Endothelial cell of umbilical vein (primary cell): ENCODE results near the gene GPR26.
"Not testable (repeated sequence)": the region's sequence is repeated elsewhere in the genome, so short reads cannot be mapped to it uniquely, and the experiment has no call there.

Source experiments
- EZH2 ChIP-seq: IDR thresholded peaks from 2 replicates; pipeline ENCODE4 v1.6.1; 2012; ENCODE audit warnings: borderline replicate concordance, low read depth, mild to moderate bottlenecking, moderate library complexity, low read length, inconsistent platforms; ENCODE audit not compliant: severe bottlenecking
- FOS ChIP-seq: IDR thresholded peaks from 2 replicates; pipeline ENCODE4 v1.6.1; 2011; ENCODE audit warnings: mild to moderate bottlenecking, low read length, moderate library complexity, borderline replicate concordance; ENCODE audit not compliant: insufficient read depth
- GATA2 ChIP-seq: IDR thresholded peaks from 2 replicates; pipeline ENCODE4 v1.7.0; 2011; ENCODE audit warnings: low read depth, mild to moderate bottlenecking, moderate library complexity, mixed read lengths, low read length; ENCODE audit not compliant: insufficient read length, insufficient read depth
- JUN ChIP-seq: IDR thresholded peaks from 2 replicates; pipeline ENCODE4 v1.6.1; 2011; ENCODE audit warnings: borderline replicate concordance, low read depth; ENCODE audit not compliant: insufficient read length, insufficient read depth
- MYC ChIP-seq: IDR thresholded peaks from one replicate; pipeline ENCODE4 v1.6.1; 2011; ENCODE audit warnings: mild to moderate bottlenecking, low read depth, low read length
- POLR2A ChIP-seq: IDR thresholded peaks from 2 replicates; pipeline ENCODE4 v1.6.1; 2012; ENCODE audit warnings: low read depth, mild to moderate bottlenecking, control low read depth, low read length
- POLR2AphosphoS5 ChIP-seq: IDR thresholded peaks from 2 replicates; pipeline ENCODE4 v1.6.1; 2012; ENCODE audit warnings: low read depth, mild to moderate bottlenecking, control low read depth, low read length, moderate library complexity; ENCODE audit not compliant: insufficient read depth
- TF ChIP-seq, protein P1 (sequence below), 2 donors: IDR thresholded peaks; 1 replicate in 1 of 2; 2 replicates in 1 of 2; pipeline ENCODE4 v1.5.1; 2011; ENCODE audit warnings: low read length in 2 of 2, mild to moderate bottlenecking in 2 of 2, moderate library complexity in 2 of 2, control low read depth in 1 of 2, inconsistent platforms in 1 of 2, low read depth in 1 of 2; ENCODE audit not compliant: insufficient read depth in 1 of 2; ENCODE audit errors: extremely low read depth in 1 of 2
- TF ChIP-seq, protein P2 (sequence below): IDR thresholded peaks from 2 replicates; pipeline ENCODE4 v1.6.1; 2011; ENCODE audit not compliant: insufficient read depth, insufficient read length

DNA sequence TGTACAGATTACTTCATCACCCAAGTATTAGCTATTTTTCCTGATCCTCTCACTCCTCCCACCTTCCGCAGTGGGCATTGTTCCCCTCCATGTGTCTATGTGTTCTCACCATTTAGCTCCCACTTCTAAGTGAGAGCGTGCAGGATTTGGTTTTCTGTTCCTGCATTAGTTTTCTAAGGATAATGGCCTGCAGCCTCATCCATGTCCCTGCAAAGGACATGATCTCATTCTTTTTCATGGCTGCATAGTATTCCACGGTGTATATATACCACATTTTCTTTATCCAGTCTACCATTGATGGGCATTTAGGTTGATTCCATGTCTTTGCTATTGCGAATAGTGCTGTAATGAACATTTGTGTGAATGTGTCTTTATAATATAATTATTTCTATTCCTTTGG is 70.8 kb downstream of the GPR26 start:
- TF ChIP-seq, protein P1, sequence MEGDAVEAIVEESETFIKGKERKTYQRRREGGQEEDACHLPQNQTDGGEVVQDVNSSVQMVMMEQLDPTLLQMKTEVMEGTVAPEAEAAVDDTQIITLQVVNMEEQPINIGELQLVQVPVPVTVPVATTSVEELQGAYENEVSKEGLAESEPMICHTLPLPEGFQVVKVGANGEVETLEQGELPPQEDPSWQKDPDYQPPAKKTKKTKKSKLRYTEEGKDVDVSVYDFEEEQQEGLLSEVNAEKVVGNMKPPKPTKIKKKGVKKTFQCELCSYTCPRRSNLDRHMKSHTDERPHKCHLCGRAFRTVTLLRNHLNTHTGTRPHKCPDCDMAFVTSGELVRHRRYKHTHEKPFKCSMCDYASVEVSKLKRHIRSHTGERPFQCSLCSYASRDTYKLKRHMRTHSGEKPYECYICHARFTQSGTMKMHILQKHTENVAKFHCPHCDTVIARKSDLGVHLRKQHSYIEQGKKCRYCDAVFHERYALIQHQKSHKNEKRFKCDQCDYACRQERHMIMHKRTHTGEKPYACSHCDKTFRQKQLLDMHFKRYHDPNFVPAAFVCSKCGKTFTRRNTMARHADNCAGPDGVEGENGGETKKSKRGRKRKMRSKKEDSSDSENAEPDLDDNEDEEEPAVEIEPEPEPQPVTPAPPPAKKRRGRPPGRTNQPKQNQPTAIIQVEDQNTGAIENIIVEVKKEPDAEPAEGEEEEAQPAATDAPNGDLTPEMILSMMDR (IDR thresholded peaks at IDR 0.05; ENCODE audit: extremely low read depth in 1 of 2, insufficient read depth in 1 of 2, low read depth in 1 of 2, low read length in 2 of 2), result not testable (repeated sequence)
- not testable (repeated sequence) for TF ChIP-seq EZH2, POLR2A, JUN, MYC, GATA2, POLR2AphosphoS5, FOS
- TF ChIP-seq, protein P2, sequence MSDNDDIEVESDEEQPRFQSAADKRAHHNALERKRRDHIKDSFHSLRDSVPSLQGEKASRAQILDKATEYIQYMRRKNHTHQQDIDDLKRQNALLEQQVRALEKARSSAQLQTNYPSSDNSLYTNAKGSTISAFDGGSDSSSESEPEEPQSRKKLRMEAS, result not testable (repeated sequence)
